ENCODE measurements around the gene HAND1.

HAND1 gene

DNA sequence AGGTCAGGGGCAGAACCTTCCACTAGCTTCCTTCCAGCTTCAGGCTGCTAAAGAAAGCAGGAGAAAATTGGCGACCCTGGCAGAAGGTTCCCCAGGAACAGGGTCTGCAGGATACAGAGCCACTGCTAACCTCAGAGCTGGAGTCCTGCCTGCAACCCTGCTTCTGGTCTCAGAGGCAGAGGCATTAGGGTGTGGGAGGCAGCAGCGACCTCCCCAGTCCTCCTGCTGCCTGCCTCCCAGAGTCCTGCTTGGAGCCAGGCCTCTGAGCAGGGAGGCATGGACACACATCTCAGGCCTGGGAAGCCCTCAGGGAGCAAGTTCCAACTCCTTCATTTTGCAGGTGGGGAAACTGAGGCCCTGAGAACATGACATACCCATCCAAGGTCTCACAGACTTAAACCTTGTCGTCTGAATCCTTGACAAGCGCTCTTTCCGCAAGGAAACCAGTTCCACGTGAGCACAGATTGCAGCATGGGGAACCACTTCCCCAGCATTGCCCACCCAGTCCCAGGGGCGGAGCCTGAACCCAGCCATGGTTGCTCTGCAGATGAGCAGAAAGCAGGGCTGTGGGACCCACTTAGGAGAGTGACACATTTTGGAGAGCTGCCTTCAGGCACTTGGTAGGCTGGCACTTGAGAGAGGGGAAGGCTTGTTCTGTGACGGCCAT, 28.2 kb upstream of the HAND1 start:
- no peak for DNase-seq (ENCODE audit: low read depth)
- TF ChIP-seq, protein P1, sequence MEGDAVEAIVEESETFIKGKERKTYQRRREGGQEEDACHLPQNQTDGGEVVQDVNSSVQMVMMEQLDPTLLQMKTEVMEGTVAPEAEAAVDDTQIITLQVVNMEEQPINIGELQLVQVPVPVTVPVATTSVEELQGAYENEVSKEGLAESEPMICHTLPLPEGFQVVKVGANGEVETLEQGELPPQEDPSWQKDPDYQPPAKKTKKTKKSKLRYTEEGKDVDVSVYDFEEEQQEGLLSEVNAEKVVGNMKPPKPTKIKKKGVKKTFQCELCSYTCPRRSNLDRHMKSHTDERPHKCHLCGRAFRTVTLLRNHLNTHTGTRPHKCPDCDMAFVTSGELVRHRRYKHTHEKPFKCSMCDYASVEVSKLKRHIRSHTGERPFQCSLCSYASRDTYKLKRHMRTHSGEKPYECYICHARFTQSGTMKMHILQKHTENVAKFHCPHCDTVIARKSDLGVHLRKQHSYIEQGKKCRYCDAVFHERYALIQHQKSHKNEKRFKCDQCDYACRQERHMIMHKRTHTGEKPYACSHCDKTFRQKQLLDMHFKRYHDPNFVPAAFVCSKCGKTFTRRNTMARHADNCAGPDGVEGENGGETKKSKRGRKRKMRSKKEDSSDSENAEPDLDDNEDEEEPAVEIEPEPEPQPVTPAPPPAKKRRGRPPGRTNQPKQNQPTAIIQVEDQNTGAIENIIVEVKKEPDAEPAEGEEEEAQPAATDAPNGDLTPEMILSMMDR (IDR thresholded peaks at IDR 0.05; ENCODE audit: low read depth, low read length, missing control alignments): no peak
- no peak overlapping the region for H3K4me3 ChIP-seq (ENCODE audit: low read depth, low read length)

DNA sequence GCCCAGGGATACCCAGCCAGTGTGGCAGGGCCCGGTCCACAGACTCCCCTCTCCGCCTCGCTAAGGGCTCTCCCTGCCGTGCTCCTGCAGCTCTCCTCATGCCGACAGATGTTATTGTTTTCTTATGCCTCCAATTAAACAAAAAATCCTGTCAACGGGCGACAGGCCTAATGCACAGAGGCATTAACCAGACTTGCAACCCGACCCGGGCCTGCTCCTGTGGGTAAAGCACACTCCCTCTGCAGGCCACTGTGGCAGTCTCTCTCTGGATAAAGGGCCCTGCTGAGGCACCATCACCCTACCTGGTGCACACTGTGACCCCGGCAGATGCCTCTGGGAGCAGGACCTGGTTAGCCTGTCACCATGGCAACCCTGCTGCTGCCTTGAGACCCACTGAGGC, 27.5 kb upstream of the HAND1 start:
- TF ChIP-seq, protein P1 (IDR thresholded peaks at IDR 0.05; ENCODE audit: low read depth, low read length, missing control alignments): no peak

DNA sequence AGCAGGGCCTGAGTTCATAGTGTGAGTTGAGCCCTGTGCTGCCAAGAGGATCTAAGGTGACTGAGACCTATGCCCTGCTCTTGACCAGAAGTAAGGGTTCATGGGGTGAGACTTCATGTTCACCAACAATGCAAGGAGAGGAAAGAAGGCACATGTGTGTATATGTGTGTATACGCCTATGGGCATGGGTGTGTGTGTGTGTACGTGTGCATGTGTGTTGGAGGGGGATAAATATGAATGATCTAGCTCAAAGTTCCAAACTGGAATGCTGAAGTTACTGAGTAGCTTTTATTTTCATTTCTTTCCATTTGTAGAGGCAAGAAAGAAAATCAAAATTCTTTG, 25.6 kb upstream of the HAND1 start:
- no peak for DNase-seq (ENCODE audit: low read depth)
- TF ChIP-seq, protein P1 (IDR thresholded peaks at IDR 0.05; ENCODE audit: low read depth, low read length, missing control alignments): no peak
- no peak overlapping the region; the same call in 1 of the 2 replicates for H3K4me3 ChIP-seq (ENCODE audit: low read depth, low read length)

More for the DNA sequence above, 27.5 kb upstream of the HAND1 start:
- no peak for DNase-seq (ENCODE audit: low read depth)
- H3K4me3 ChIP-seq (ENCODE audit: low read depth, low read length): no peak overlapping the region

DNA sequence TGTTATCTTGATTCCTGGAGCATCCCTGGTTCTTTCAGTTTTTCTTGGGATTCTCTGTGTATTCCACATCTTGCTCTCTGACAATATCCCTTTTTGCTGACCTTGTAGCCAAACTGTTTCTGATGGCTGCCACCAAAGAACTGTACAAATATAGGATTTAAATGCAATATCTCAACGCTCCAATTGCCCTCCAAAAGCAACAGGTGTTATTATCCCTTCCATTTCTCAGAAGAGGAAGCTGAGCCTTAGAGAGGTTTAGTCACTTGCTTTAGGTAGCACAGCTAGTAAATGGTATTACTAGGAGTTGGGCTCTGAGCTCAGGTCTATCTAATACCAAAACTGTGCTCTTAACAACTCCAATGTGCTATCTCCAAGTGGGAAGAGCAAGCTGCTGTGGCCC, 24.2 kb upstream of the HAND1 start:
- TF ChIP-seq, protein P1 (IDR thresholded peaks at IDR 0.05; ENCODE audit: low read depth, low read length, missing control alignments): no peak
- DNase-seq (ENCODE audit: low read depth): no peak
- no peak overlapping the region for H3K4me3 ChIP-seq (ENCODE audit: low read depth, low read length)

DNA sequence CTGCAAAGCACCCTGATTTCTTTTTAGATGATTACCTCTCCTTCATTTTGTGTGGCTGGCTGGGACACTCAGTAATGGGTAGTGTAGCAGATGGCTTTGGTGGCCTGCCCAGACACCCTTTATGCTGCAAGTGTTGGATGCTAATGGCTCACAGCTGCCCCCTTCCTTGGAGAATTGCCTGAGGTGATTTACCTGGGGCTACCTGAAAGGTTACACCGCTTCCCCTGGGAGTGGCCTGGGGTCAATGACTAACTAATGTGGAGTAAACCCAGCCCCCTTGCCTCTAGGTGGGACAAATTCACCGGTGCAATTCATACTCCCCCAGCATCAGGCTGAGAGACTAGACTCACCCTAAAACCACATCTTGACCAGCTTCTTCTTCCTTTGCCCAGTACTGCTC, 23.5 kb upstream of the HAND1 start:
- H3K4me3 ChIP-seq (ENCODE audit: low read depth, low read length): no peak overlapping the region
- no peak for DNase-seq (ENCODE audit: low read depth)
- TF ChIP-seq, protein P1 (IDR thresholded peaks at IDR 0.05; ENCODE audit: low read depth, low read length, missing control alignments): no peak

DNA sequence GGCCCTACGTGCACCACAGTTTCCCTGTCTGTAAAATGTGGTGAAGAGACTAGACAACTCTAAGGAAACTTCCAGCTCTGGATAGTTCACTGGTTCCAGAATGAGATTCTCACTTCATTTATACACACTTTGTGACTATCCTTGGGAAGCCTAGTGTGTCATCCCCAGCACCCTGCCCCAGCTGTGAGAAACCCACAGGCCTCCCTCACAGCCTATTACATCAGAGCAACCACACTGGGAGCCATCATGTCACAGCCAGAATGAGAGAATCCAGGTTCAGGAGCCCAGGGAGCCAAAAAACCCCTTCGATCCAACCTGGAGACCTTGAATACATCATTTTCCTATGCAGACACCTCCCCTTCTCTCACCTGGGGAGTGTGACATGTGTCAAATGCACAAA, 21.0 kb upstream of the HAND1 start:
- DNase-seq (ENCODE audit: low read depth): no peak
- no peak overlapping the region for H3K4me3 ChIP-seq (ENCODE audit: low read depth, low read length)
- TF ChIP-seq, protein P1 (IDR thresholded peaks at IDR 0.05; ENCODE audit: low read depth, low read length, missing control alignments): no peak

DNA sequence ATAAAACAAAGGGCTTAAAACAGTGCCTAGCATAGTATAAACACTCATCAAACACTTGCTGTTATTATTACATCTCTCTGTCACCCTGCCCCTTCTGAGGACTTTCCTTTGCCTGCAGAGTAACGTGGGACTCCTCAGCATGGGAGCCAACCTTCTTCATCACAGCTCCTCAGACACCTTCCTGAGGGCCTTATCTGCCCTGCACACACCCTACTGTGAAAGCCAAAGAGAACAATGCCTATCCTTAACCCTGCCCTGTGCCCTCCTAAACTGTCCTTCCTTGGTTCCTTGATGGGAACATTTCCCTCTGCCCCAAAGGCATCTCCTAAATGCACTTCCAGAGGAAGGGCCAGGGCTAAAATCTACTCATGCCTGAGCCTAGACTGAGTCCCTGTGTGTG, 20.6 kb upstream of the HAND1 start:
- H3K4me3 ChIP-seq (ENCODE audit: low read depth, low read length): no peak overlapping the region
- TF ChIP-seq, protein P1 (IDR thresholded peaks at IDR 0.05; ENCODE audit: low read depth, low read length, missing control alignments): no peak
- no peak for DNase-seq (ENCODE audit: low read depth)
